Keratinocyte (primary cell): Measurements from ENCODE around the gene ARID1B. TPM values are rescaled to one million over a fixed set of nuclear protein-coding genes. Genes with fewer than 3 reads are reported as not detected.

ENCODE experiments used
- DNase-seq: peaks from one replicate; pipeline ENCODE4 v3.0.0-alpha.2; 2011; ENCODE audit warnings: low read depth, missing footprints, low spot score
- FAIRE-seq: peaks from 2 replicates; lab custom pipeline; 2011; peaks lifted over from hg19 to GRCh38; lab: Jason Lieb, UNC
- H2AFZ ChIP-seq: 2 replicates; pipeline ENCODE4 v1.6.0; 2012; ENCODE audit warnings: low read length, control low read depth, inconsistent platforms; ENCODE audit not compliant: control insufficient read depth
- H3K27ac ChIP-seq: 2 replicates; pipeline ENCODE4 v1.5.1; 2011; ENCODE audit warnings: low read length; ENCODE audit not compliant: control insufficient read depth, insufficient read depth
- H3K27me3 ChIP-seq: 3 replicates; pipeline ENCODE4 v1.6.0; 2011; ENCODE audit warnings: low read length; ENCODE audit not compliant: control insufficient read depth, insufficient read depth; ENCODE audit errors: extremely low read depth
- H3K36me3 ChIP-seq, 2 experiments: 2 replicates in 1 of 2; 3 replicates in 1 of 2; pipeline ENCODE4 v1.5.1; 2011; ENCODE audit warnings: low read length in 2 of 2, mild to moderate bottlenecking in 1 of 2; ENCODE audit not compliant: control insufficient read depth in 2 of 2, insufficient read depth in 2 of 2; ENCODE audit errors: extremely low read depth in 1 of 2
- H3K4me1 ChIP-seq: 3 replicates; pipeline ENCODE4 v1.5.1; 2011; ENCODE audit warnings: low read length; ENCODE audit not compliant: control insufficient read depth, insufficient read depth; ENCODE audit errors: extremely low read depth
- H3K4me2 ChIP-seq: 3 replicates; pipeline ENCODE4 v1.6.0; 2011; ENCODE audit warnings: low read depth, low read length; ENCODE audit not compliant: control insufficient read depth, insufficient read depth; ENCODE audit errors: extremely low read depth
- H3K4me3 ChIP-seq, 3 experiments: fragments of 200-600 bp in 1 of 3; sonication (generic) in 1 of 3; 2 replicates in 2 of 3; 3 replicates in 1 of 3; pipeline ENCODE4 v1.5.1; 2011 to 2016; ENCODE audit warnings: low read length in 3 of 3, mild to moderate bottlenecking in 3 of 3, control low read depth in 2 of 3, inconsistent platforms in 1 of 3, low read depth in 1 of 3, mixed read lengths in 1 of 3, mixed run types in 1 of 3, moderate library complexity in 1 of 3; ENCODE audit not compliant: control insufficient read depth in 2 of 3, insufficient read depth in 2 of 3; ENCODE audit errors: extremely low read depth in 1 of 3
- H3K79me2 ChIP-seq: 2 replicates; pipeline ENCODE4 v1.6.0; 2012; ENCODE audit warnings: low read length; ENCODE audit not compliant: control insufficient read depth, insufficient read depth
- H3K9ac ChIP-seq: 3 replicates; pipeline ENCODE4 v1.6.0; 2011; ENCODE audit warnings: low read length; ENCODE audit not compliant: control insufficient read depth, insufficient read depth; ENCODE audit errors: extremely low read depth
- H3K9me1 ChIP-seq: 3 replicates; pipeline ENCODE4 v1.6.0; 2011; ENCODE audit warnings: low read length; ENCODE audit not compliant: control insufficient read depth, insufficient read depth; ENCODE audit errors: extremely low read depth
- H3K9me3 ChIP-seq: 2 replicates; pipeline ENCODE4 v1.5.1; 2012; ENCODE audit warnings: low read depth, low read length; ENCODE audit not compliant: control insufficient read depth
- H4K20me1 ChIP-seq: 3 replicates; pipeline ENCODE4 v1.6.0; 2011; ENCODE audit warnings: low read length; ENCODE audit not compliant: control insufficient read depth, insufficient read depth; ENCODE audit errors: extremely low read depth
- CTCF ChIP-seq, 3 experiments: IDR thresholded peaks in 1 of 3; conservative IDR thresholded peaks in 1 of 3; optimal IDR thresholded peaks in 1 of 3; 2 replicates in 2 of 3; 3 replicates in 1 of 3; pipeline versions ENCODE3 to v1.5.1; 2011; ENCODE audit warnings: low read length in 3 of 3, mild to moderate bottlenecking in 3 of 3, moderate library complexity in 2 of 3, control low read depth in 1 of 3, inconsistent platforms in 1 of 3; ENCODE audit not compliant: insufficient read depth in 2 of 3; ENCODE audit errors: extremely low read depth in 1 of 3
- EZH2 ChIP-seq: IDR thresholded peaks from one replicate; pipeline ENCODE4 v1.6.1; 2012; ENCODE audit warnings: inconsistent platforms, mild to moderate bottlenecking, low read length, moderate library complexity
- dilution Hi-C: fragments of 300-500 bp; cut with MboI; formaldehyde crosslinking; loops from one replicate; pipeline ENCODE4 v1.7.0; 2020; ENCODE audit warnings: low sequenced_read_pairs; ENCODE audit not compliant: extremely low pct_ligation_motif_present
- polyA plus RNA-seq, 5 experiments: library from polyadenylated mRNA; depleted of rRNA in 3 of 5; stranded (reverse) in 3 of 5; stranded (forward) in 1 of 5; unstranded in 1 of 5; fragments of >200 nt; gene quantifications; 1 replicate in 1 of 5; 2 replicates in 3 of 5; 3 replicates in 1 of 5; pipeline versions ENCODE4 v1.2.1 to v1.2.3, GENCODE V29; 2011 to 2012; ENCODE audit warnings: missing spikeins in 2 of 5, low read depth in 1 of 5, low replicate concordance in 1 of 5

The ARID1B gene
- polyA plus RNA-seq, 1 donor (not counting 4 experiments of a cell fraction or from before 2014, with no cell fraction given): 14.9 TPM

DNA sequence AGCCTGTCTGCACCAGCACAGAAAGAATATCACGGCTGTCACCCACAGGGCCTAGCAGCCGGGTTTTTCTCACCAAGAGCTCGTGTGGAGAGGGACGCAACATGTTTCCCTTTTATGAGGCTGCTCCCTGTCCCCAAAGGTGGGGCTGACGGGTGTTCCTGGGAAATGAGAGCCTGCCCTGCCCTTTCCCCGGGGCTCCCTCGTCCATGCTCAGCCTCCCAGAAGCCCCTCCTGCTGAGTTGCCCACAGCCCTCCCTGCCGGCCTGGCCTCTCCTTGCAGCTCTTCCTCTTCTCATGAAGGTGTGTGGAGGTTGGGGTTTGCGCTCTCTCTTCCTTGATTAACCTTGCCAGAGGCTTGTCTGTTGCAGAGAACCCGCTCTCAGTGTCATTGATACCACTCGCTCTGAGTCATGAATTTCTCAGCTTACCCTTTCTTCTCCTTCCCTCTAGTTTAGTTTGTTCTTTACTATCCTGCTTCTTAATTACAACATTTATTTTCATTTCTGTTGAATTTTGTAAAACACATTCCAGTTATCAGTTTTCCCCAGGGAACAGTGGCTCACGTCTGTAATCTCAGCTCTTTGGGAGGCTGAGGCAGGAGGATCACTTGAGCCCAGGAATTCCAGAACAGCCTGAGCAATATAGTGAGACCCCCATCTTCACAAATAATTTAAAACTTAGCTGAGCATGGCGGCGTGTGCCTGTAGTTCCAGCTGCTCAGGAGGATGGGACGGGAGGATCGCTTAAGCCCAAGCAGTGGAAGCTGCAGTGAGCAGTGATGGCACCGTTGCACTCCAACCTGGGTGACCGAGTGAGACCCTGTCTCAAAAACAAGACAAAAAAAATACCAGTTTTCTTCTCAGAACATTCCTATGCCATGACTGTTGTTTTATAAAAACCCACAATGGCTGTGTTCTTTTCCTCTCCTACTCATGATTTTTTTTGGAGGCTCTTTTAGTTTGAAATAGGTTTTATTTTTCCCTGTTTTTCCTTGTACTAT is 442.3 kb downstream of the ARID1B start:
- no peak for FAIRE-seq

GRCh38 chr6:157220485-157220884 is 443.3 kb downstream of the ARID1B start:
- dilution Hi-C loops: no loop called here
- no peak overlapping the region for H3K4me3 ChIP-seq
- no peaks in the 10 kb centered on the region for H4K20me1 ChIP-seq
- H3K4me2 ChIP-seq: peak overlapping the region; percentile 81
- DNase-seq: no peak
- H3K27me3 ChIP-seq: no peaks in the 10 kb centered on the region
- H3K9me1 ChIP-seq: no peaks in the 10 kb centered on the region
- no peaks in the 10 kb centered on the region for H3K79me2 ChIP-seq
- H3K36me3 ChIP-seq: no peaks in the 10 kb centered on the region
- TF ChIP-seq CTCF (optimal IDR thresholded peaks at IDR 0.05 in 1 of 3, IDR thresholded peaks at IDR 0.05 in 1 of 3, conservative IDR thresholded peaks at IDR 0.05 in 1 of 3; ENCODE audit: extremely low read depth in 1 of 3, insufficient read depth in 2 of 3, low read length in 3 of 3) (no peak), EZH2 (no peak)
- peaks cover 20% of the 10 kb centered on the region for H3K4me1 ChIP-seq
- FAIRE-seq: no peak
- no peak overlapping the region for H3K27ac ChIP-seq
- H3K9ac ChIP-seq: peak overlapping the region; percentile 61
- H3K9me3 ChIP-seq: no peaks in the 10 kb centered on the region
- H2AFZ ChIP-seq: no peak overlapping the region

More for the DNA sequence above, 442.3 kb downstream of the ARID1B start:
- Histone ChIP-seq H3K4me2 (peak overlapping the region; percentile 27), H2AFZ (no peak overlapping the region), H3K9me3 (no peaks in the 10 kb centered on the region), H3K9me1 (no peaks in the 10 kb centered on the region), H3K27ac (no peak overlapping the region), H3K79me2 (no peaks in the 10 kb centered on the region), H3K4me3 (no peak overlapping the region), H3K9ac (no peak overlapping the region), H4K20me1 (no peaks in the 10 kb centered on the region), H3K27me3 (no peaks in the 10 kb centered on the region), H3K36me3 (no peaks in the 10 kb centered on the region), H3K4me1 (peaks cover 20% of the 10 kb centered on the region)
- DNase-seq: no peak
- TF ChIP-seq EZH2: no peak
- TF ChIP-seq CTCF (optimal IDR thresholded peaks at IDR 0.05 in 1 of 3, IDR thresholded peaks at IDR 0.05 in 1 of 3, conservative IDR thresholded peaks at IDR 0.05 in 1 of 3; ENCODE audit: extremely low read depth in 1 of 3, insufficient read depth in 2 of 3, low read length in 3 of 3): no peak
- dilution Hi-C loops: no loop called here
